RWPE2 (cell line): ENCODE data around the gene WDR88.
"Not testable (repeated sequence)": the region's sequence is repeated elsewhere in the genome, so short reads cannot be mapped to it uniquely, and the experiment has no call there.

Experiments
- ATAC-seq: fragments of 200-7000 bp; cut with Tn5 transposase; 3 replicates; pipeline ENCODE4 v1.9.1; 2021; ENCODE audit warnings: low read depth
- DNase-seq: peaks from one replicate; pipeline ENCODE4 v3.0.0-alpha.2; 2020; ENCODE audit warnings: low spot score
- H3K27ac ChIP-seq: fragments of 450-650 bp; 2 replicates; pipeline ENCODE4 v1.5.1; 2017; ENCODE audit warnings: mild to moderate bottlenecking; ENCODE audit not compliant: poor library complexity, severe bottlenecking
- H3K27me3 ChIP-seq: fragments of 250-450 bp; sonication (Bioruptor Pico); 2 replicates; pipeline ENCODE4 v1.5.1; 2021; ENCODE audit warnings: mild to moderate bottlenecking, moderate library complexity; ENCODE audit not compliant: insufficient read depth, poor library complexity, severe bottlenecking
- H3K36me3 ChIP-seq: fragments of 250-450 bp; sonication (Bioruptor Pico); 2 replicates; pipeline ENCODE4 v1.5.1; 2020; ENCODE audit warnings: low read depth, mild to moderate bottlenecking, moderate library complexity
- H3K4me1 ChIP-seq: fragments of 250-450 bp; sonication (Bioruptor Pico); 2 replicates; pipeline ENCODE4 v1.5.1; 2021; ENCODE audit warnings: mild to moderate bottlenecking, moderate library complexity; ENCODE audit not compliant: insufficient read depth, poor library complexity, severe bottlenecking
- H3K4me3 ChIP-seq: fragments of 250-450 bp; sonication (Bioruptor Pico); 2 replicates; pipeline ENCODE4 v1.5.1; 2021; ENCODE audit warnings: mild to moderate bottlenecking, moderate library complexity; ENCODE audit not compliant: severe bottlenecking
- H3K9me3 ChIP-seq: fragments of 250-450 bp; sonication (Bioruptor Pico); 2 replicates; pipeline ENCODE4 v1.5.1; 2021; ENCODE audit warnings: mild to moderate bottlenecking, moderate library complexity; ENCODE audit not compliant: severe bottlenecking
- CTCF ChIP-seq: fragments of 450-650 bp; IDR thresholded peaks from one replicate; pipeline ENCODE4 v1.5.1; 2017; ENCODE audit warnings: mild to moderate bottlenecking, moderate library complexity; ENCODE audit not compliant: poor library complexity, severe bottlenecking

WDR88 gene

GRCh38 chr19:33208371-33208895, 76.5 kb downstream of the WDR88 start:
- ATAC-seq (no peak), DNase-seq (no peak)
- no peaks in the 10 kb centered on the region for H3K27me3 ChIP-seq
- TF ChIP-seq CTCF, result no peak
- no peak overlapping the region for H3K27ac ChIP-seq
- no peaks in the 10 kb centered on the region for H3K4me1 ChIP-seq
- no peaks in the 10 kb centered on the region for H3K9me3 ChIP-seq
- H3K4me3 ChIP-seq, result no peak overlapping the region
- no peaks in the 10 kb centered on the region for H3K36me3 ChIP-seq

GRCh38 chr19:33208904-33209849, 77.3 kb downstream of the WDR88 start:
- ATAC-seq (no peak), DNase-seq (no peak)
- Histone ChIP-seq H3K9me3 (no peaks in the 10 kb centered on the region), H3K36me3 (no peaks in the 10 kb centered on the region), H3K4me3 (no peak overlapping the region), H3K27ac (no peak overlapping the region), H3K27me3 (no peaks in the 10 kb centered on the region), H3K4me1 (no peaks in the 10 kb centered on the region)
- TF ChIP-seq CTCF, result no peak

DNA sequence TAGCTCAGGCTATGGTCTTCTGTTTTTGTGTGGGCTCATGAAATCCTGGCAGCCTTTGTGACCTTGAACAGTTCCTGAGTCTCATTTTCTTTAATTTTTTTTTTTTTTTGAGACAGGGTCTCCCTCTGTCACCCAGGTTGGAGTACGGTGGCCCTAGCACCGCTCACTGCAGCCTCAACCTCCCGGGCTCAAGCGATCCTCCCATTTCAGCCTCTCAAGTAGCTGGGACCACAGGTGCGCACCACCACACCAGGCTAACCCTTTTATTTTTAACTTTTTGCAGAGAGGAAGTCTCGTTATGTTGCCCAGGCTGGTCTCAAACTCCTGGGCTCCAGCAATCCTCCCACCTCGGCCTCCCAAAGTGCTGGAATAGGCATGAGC, 77.9 kb downstream of the WDR88 start:
- H3K27me3 ChIP-seq, H3K4me1 ChIP-seq, H3K27ac ChIP-seq, H3K36me3 ChIP-seq, H3K4me3 ChIP-seq, H3K9me3 ChIP-seq, DNase-seq, ATAC-seq: not testable (repeated sequence)

GRCh38 chr19:33210266-33210940, 78.5 kb downstream of the WDR88 start:
- H3K27me3 ChIP-seq, result no peaks in the 10 kb centered on the region
- H3K36me3 ChIP-seq, result no peaks in the 10 kb centered on the region
- no peak overlapping the region for H3K27ac ChIP-seq
- no peak for TF ChIP-seq CTCF
- no peak overlapping the region for H3K4me3 ChIP-seq
- no peak for ATAC-seq
- no peaks in the 10 kb centered on the region for H3K4me1 ChIP-seq
- no peak for DNase-seq
- no peaks in the 10 kb centered on the region for H3K9me3 ChIP-seq

- Histone ChIP-seq H3K4me3 (no peak overlapping the region), H3K27me3 (no peaks in the 10 kb centered on the region), H3K36me3 (no peaks in the 10 kb centered on the region), H3K4me1 (no peaks in the 10 kb centered on the region), H3K9me3 (no peaks in the 10 kb centered on the region), H3K27ac (no peak overlapping the region)
- ATAC-seq (no peak), DNase-seq (no peak)
- no peak for TF ChIP-seq CTCF
Measured at GRCh38 chr19:33211794-33212435, 80.0 kb downstream of the WDR88 start.
